ENCODE results near the gene CEP112. TPM values are rescaled to one million over a fixed set of nuclear protein-coding genes. Genes with fewer than 3 reads are reported as not detected.

Gene CEP112
- total and polyA plus RNA-seq, 10 of the 15 experiments (the other 5 are each of a cell fraction or from before 2014, with no cell fraction given) = 0.11 to 3.8 (median 0.32) TPM; not detected in 1

DNA sequence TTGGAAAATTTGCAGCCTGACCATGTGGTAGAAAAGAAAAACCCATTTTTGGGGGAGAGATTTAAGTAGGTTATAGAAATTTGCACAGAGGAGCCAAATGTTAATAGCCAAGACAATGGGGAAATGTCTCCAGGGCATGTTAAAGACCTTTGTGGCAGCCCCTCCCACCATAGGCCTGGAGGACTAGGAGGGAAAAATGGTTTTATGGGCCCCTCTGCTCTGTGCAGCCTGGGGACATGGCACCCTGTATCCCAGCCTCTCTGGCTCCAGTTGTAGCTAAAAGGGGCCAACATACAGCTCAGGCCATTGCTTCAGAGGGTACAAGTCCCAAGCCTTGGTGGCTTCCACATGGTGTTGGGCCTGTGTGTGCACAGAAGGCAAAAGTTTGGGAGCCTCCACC is 384.6 kb downstream of the CEP112 start:
- RAD21 ChIA-PET (ENCODE audit: unreplicated experiment) = no interaction called here
- no peak for ATAC-seq
- no peak for FAIRE-seq
- CTCF ChIA-PET = no interaction called here
- Histone ChIP-seq H3K9ac (ENCODE audit: control insufficient read depth, insufficient read depth, low read length) (no peak overlapping the region), H3K4me1 (ENCODE audit: control insufficient read depth, insufficient read depth, low read length) (no peaks in the 10 kb centered on the region), H2AFZ (ENCODE audit: control insufficient read depth, low read depth, low read length) (no peak overlapping the region), H3K4me3 (no peak overlapping the region), H3K27ac (ENCODE audit: control insufficient read depth, insufficient read depth) (no peak overlapping the region), H3K79me2 (ENCODE audit: control insufficient read depth, insufficient read depth, low read length) (no peaks in the 10 kb centered on the region), H3K36me3 (ENCODE audit: control insufficient read depth in 2 of 2, insufficient read depth in 2 of 2, low read length in 1 of 2) (no peaks in the 10 kb centered on the region), H4K20me1 (ENCODE audit: control insufficient read depth, insufficient read depth) (no peaks in the 10 kb centered on the region), H3K27me3 (replicated peaks in 1 of 2; ENCODE audit: control insufficient read depth in 2 of 2, insufficient read depth in 2 of 2, low read length in 1 of 2) (no peaks in the 10 kb centered on the region), H3K4me2 (ENCODE audit: control insufficient read depth, insufficient read depth) (no peak overlapping the region), H3K9me3 (replicated peaks; ENCODE audit: control insufficient read depth, insufficient read depth, low read length) (no peaks in the 10 kb centered on the region; the same call in 1 of the 3 replicates)
- POLR2A ChIA-PET = no interaction called here
- no TSS peak for BruUV-seq (replicated peaks)
- in situ Hi-C loops (cut with MboI) (no loop called here), intact Hi-C loops (cut with micrococcal nuclease; ENCODE audit: unreplicated experiment) (no loop called here)
- SMC1A ChIA-PET (ENCODE audit: uncharacterized antibody, unreplicated experiment) = no interaction called here
- no peak for DNase-seq (ENCODE audit: low read depth, low spot score)
- no peak for TF ChIP-seq IKZF2 (IDR thresholded peaks at IDR 0.05)
- TF ChIP-seq TARDBP (IDR thresholded peaks at IDR 0.05; ENCODE audit: borderline replicate concordance) = no peak
- no peak for TF ChIP-seq WRNIP1 (IDR thresholded peaks at IDR 0.05; ENCODE audit: borderline replicate concordance, low read depth, low read length)
- no peak for TF ChIP-seq BCLAF1 (IDR thresholded peaks at IDR 0.05)
- TF ChIP-seq, protein P1, sequence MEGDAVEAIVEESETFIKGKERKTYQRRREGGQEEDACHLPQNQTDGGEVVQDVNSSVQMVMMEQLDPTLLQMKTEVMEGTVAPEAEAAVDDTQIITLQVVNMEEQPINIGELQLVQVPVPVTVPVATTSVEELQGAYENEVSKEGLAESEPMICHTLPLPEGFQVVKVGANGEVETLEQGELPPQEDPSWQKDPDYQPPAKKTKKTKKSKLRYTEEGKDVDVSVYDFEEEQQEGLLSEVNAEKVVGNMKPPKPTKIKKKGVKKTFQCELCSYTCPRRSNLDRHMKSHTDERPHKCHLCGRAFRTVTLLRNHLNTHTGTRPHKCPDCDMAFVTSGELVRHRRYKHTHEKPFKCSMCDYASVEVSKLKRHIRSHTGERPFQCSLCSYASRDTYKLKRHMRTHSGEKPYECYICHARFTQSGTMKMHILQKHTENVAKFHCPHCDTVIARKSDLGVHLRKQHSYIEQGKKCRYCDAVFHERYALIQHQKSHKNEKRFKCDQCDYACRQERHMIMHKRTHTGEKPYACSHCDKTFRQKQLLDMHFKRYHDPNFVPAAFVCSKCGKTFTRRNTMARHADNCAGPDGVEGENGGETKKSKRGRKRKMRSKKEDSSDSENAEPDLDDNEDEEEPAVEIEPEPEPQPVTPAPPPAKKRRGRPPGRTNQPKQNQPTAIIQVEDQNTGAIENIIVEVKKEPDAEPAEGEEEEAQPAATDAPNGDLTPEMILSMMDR (IDR thresholded peaks at IDR 0.05 in 2 of 3, conservative IDR thresholded peaks at IDR 0.05 in 1 of 3; ENCODE audit: control insufficient read depth in 2 of 3, extremely low read depth in 1 of 3, insufficient read depth in 1 of 3, low read depth in 3 of 3, low read length in 3 of 3) = no peak
- no peak for TF ChIP-seq BMI1 (IDR thresholded peaks at IDR 0.05; ENCODE audit: borderline replicate concordance)
- no peak for TF ChIP-seq RBBP5 (conservative IDR thresholded peaks at IDR 0.05)
- no peak for TF ChIP-seq YBX1 (IDR thresholded peaks at IDR 0.05)
- no peak for TF ChIP-seq MYB (IDR thresholded peaks at IDR 0.05; ENCODE audit: borderline replicate concordance, low read depth, low read length)
- no peak for TF ChIP-seq RAD51 (IDR thresholded peaks at IDR 0.05)
- TF ChIP-seq EZH2 (IDR thresholded peaks at IDR 0.05; ENCODE audit: borderline replicate concordance, control insufficient read depth, low read depth, low read length) = no peak
- TF ChIP-seq SKIL (IDR thresholded peaks at IDR 0.05; ENCODE audit: low read depth, poor library complexity, severe bottlenecking) = no peak
- TF ChIP-seq SREBF1 (IDR thresholded peaks at IDR 0.05; ENCODE audit: low read length) = no peak
- no peak for TF ChIP-seq ZNF592 (IDR thresholded peaks at IDR 0.05)
- no peak for TF ChIP-seq SMAD1 (IDR thresholded peaks at IDR 0.05; ENCODE audit: low read depth, partially characterized antibody)

All from GM12878 (cell line).